ENCODE results near the gene APCDD1L. TPM values are rescaled to one million over a fixed set of nuclear protein-coding genes. Genes with fewer than 3 reads are reported as not detected.

Gene APCDD1L
- total RNA-seq, 6 experiments from 2014 or later = 14.5 to 43.3 (median 34.9) TPM

DNA sequence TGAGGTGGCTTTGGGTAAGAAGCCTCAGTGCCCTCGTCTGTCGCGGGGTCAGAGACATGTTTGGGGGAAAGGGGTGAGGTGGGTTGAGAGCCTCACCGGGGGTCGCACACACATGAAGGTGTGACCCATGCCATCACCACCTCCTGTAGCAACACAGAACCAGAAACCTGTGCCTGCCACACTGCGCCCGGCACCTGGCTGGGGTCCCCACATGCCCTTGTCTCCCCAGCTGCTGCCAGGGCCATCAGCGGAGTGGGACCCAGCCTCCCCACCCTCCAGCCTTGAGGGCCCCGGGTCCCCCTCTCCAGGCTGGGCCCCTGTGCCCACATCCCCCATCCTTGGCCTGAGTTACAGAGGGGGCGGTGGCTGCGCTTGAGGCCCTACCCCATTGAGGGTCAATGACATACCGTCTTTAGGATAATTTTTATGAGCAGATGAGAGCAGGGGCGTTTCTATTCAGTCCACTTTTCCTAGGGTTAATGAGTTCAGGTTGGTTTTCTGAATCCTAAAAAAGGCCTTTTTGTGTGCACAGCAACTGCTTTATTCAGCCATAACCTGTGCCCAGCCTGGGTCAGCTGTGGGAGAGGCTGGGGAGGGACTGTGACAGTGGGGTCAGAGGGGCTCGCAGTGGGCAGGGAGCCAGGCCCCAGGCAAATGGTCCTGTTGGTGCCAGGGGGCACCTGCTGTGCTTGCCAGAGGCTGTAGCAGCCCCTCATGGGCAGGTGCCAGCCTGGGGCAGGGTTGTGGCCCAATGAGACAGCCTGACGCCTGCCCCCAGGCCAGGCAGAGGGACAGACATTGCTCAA, 19.4 kb downstream of the APCDD1L start:
- no peak overlapping the region for H3K4me3 Mint-ChIP-seq
- H3K27me3 Mint-ChIP-seq (ENCODE audit: insufficient read depth) = no peaks in the 10 kb centered on the region
- H3K27ac Mint-ChIP-seq = no peak overlapping the region
- H3K36me3 Mint-ChIP-seq (ENCODE audit: low read depth) = peaks cover under 1% of the 10 kb centered on the region; the same call in 1 of the 2 replicates
- H3K4me1 Mint-ChIP-seq (ENCODE audit: low read depth) = peaks cover 10% of the 10 kb centered on the region
- DNase-seq = no peak
- TF ChIP-seq, protein P1, sequence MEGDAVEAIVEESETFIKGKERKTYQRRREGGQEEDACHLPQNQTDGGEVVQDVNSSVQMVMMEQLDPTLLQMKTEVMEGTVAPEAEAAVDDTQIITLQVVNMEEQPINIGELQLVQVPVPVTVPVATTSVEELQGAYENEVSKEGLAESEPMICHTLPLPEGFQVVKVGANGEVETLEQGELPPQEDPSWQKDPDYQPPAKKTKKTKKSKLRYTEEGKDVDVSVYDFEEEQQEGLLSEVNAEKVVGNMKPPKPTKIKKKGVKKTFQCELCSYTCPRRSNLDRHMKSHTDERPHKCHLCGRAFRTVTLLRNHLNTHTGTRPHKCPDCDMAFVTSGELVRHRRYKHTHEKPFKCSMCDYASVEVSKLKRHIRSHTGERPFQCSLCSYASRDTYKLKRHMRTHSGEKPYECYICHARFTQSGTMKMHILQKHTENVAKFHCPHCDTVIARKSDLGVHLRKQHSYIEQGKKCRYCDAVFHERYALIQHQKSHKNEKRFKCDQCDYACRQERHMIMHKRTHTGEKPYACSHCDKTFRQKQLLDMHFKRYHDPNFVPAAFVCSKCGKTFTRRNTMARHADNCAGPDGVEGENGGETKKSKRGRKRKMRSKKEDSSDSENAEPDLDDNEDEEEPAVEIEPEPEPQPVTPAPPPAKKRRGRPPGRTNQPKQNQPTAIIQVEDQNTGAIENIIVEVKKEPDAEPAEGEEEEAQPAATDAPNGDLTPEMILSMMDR (IDR thresholded peaks at IDR 0.05) = no peak
- no peaks in the 10 kb centered on the region for H3K9me3 Mint-ChIP-seq

GRCh38 chr20:58494923-58495622, 20.1 kb downstream of the APCDD1L start:
- peaks cover 5% of the 10 kb centered on the region for H3K9me3 Mint-ChIP-seq
- no peak overlapping the region for H3K27ac Mint-ChIP-seq
- peaks cover 6% of the 10 kb centered on the region; the same call in 1 of the 2 replicates for H3K36me3 Mint-ChIP-seq (ENCODE audit: low read depth)
- TF ChIP-seq, protein P1 (IDR thresholded peaks at IDR 0.05) = no peak
- no peaks in the 10 kb centered on the region for H3K27me3 Mint-ChIP-seq (ENCODE audit: insufficient read depth)
- no peak overlapping the region for H3K4me3 Mint-ChIP-seq
- no peak for DNase-seq
- peaks cover 10% of the 10 kb centered on the region for H3K4me1 Mint-ChIP-seq (ENCODE audit: low read depth)

GRCh38 chr20:58492795-58493524, 22.2 kb downstream of the APCDD1L start:
- no peak for DNase-seq
- H3K27ac Mint-ChIP-seq = no peak overlapping the region
- TF ChIP-seq, protein P1 (IDR thresholded peaks at IDR 0.05) = no peak

GRCh38 chr20:58492074-58492718, 23.0 kb downstream of the APCDD1L start:
- no peaks in the 10 kb centered on the region for H3K27me3 Mint-ChIP-seq (ENCODE audit: insufficient read depth)
- TF ChIP-seq, protein P1 (IDR thresholded peaks at IDR 0.05) = no peak

More at GRCh38 chr20:58492795-58493524, 22.2 kb downstream of the APCDD1L start:
- peaks cover 20% of the 10 kb centered on the region for H3K9me3 Mint-ChIP-seq
- no peak overlapping the region for H3K4me3 Mint-ChIP-seq
- peaks cover 18% of the 10 kb centered on the region for H3K36me3 Mint-ChIP-seq (ENCODE audit: low read depth)
- H3K27me3 Mint-ChIP-seq (ENCODE audit: insufficient read depth) = no peaks in the 10 kb centered on the region
- H3K4me1 Mint-ChIP-seq (ENCODE audit: low read depth) = peaks cover 10% of the 10 kb centered on the region

GRCh38 chr20:58486207-58486606, 29.0 kb downstream of the APCDD1L start:
- no peak for DNase-seq
- peaks cover 46% of the 10 kb centered on the region for H3K9me3 Mint-ChIP-seq
- no peaks in the 10 kb centered on the region; the same call in 1 of the 2 replicates for H3K27me3 Mint-ChIP-seq (ENCODE audit: insufficient read depth)
- no peak overlapping the region for H3K4me3 Mint-ChIP-seq
- H3K27ac Mint-ChIP-seq = no peak overlapping the region
- H3K4me1 Mint-ChIP-seq (ENCODE audit: low read depth) = peaks cover 8% of the 10 kb centered on the region
- TF ChIP-seq, protein P1 (IDR thresholded peaks at IDR 0.05) = no peak
- H3K36me3 Mint-ChIP-seq (ENCODE audit: low read depth) = peaks cover 64% of the 10 kb centered on the region

More at GRCh38 chr20:58492074-58492718, 23.0 kb downstream of the APCDD1L start:
- H3K9me3 Mint-ChIP-seq = peaks cover 26% of the 10 kb centered on the region
- DNase-seq = no peak
- H3K4me1 Mint-ChIP-seq (ENCODE audit: low read depth) = peaks cover 10% of the 10 kb centered on the region
- H3K36me3 Mint-ChIP-seq (ENCODE audit: low read depth) = peaks cover 24% of the 10 kb centered on the region
- no peak overlapping the region for H3K4me3 Mint-ChIP-seq
- no peak overlapping the region for H3K27ac Mint-ChIP-seq
